ENCODE results near the gene SERPINA1.

- TF ChIP-seq, protein P1, sequence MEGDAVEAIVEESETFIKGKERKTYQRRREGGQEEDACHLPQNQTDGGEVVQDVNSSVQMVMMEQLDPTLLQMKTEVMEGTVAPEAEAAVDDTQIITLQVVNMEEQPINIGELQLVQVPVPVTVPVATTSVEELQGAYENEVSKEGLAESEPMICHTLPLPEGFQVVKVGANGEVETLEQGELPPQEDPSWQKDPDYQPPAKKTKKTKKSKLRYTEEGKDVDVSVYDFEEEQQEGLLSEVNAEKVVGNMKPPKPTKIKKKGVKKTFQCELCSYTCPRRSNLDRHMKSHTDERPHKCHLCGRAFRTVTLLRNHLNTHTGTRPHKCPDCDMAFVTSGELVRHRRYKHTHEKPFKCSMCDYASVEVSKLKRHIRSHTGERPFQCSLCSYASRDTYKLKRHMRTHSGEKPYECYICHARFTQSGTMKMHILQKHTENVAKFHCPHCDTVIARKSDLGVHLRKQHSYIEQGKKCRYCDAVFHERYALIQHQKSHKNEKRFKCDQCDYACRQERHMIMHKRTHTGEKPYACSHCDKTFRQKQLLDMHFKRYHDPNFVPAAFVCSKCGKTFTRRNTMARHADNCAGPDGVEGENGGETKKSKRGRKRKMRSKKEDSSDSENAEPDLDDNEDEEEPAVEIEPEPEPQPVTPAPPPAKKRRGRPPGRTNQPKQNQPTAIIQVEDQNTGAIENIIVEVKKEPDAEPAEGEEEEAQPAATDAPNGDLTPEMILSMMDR (CRISPR knock-in tag; IDR thresholded peaks at IDR 0.05), result no peak
- TF ChIP-seq POLR2A (IDR thresholded peaks at IDR 0.05; ENCODE audit: insufficient read depth in 1 of 2, low read depth in 2 of 2, low read length in 2 of 2), result no peak
- no peak for TF ChIP-seq HNRNPH1 (optimal IDR thresholded peaks at IDR 0.05; ENCODE audit: low read depth, low read length)
- TF ChIP-seq ARID2 (CRISPR knock-in tag; IDR thresholded peaks at IDR 0.05; ENCODE audit: borderline replicate concordance), result no peak
- TF ChIP-seq ZFP1 (CRISPR knock-in tag; IDR thresholded peaks at IDR 0.05), result no peak
- TF ChIP-seq, protein P2, sequence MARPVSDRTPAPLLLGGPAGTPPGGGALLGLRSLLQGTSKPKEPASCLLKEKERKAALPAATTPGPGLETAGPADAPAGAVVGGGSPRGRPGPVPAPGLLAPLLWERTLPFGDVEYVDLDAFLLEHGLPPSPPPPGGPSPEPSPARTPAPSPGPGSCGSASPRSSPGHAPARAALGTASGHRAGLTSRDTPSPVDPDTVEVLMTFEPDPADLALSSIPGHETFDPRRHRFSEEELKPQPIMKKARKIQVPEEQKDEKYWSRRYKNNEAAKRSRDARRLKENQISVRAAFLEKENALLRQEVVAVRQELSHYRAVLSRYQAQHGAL (CRISPR knock-in tag; IDR thresholded peaks at IDR 0.05; ENCODE audit: not compliant biosample characterization), result no peak
- TF ChIP-seq, protein P3, sequence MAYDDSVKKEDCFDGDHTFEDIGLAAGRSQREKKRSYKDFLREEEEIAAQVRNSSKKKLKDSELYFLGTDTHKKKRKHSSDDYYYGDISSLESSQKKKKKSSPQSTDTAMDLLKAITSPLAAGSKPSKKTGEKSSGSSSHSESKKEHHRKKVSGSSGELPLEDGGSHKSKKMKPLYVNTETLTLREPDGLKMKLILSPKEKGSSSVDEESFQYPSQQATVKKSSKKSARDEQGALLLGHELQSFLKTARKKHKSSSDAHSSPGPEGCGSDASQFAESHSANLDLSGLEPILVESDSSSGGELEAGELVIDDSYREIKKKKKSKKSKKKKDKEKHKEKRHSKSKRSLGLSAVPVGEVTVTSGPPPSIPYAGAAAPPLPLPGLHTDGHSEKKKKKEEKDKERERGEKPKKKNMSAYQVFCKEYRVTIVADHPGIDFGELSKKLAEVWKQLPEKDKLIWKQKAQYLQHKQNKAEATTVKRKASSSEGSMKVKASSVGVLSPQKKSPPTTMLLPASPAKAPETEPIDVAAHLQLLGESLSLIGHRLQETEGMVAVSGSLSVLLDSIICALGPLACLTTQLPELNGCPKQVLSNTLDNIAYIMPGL (CRISPR knock-in tag; IDR thresholded peaks at IDR 0.05; ENCODE audit: borderline replicate concordance in 1 of 2, low read depth in 1 of 2), result no peak
Measured at GRCh38 chr14:94330857-94331256, 57.5 kb downstream of the SERPINA1 start.
